Lower leg skin (tissue), 4 donors: Measurements from ENCODE around the gene LYSMD3. TPM values are rescaled to one million over a fixed set of nuclear protein-coding genes. Genes with fewer than 3 reads are reported as not detected.

Experiments
- DNase-seq, 2 donors: peaks; one replicate each; pipeline ENCODE4 v3.0.0-alpha.2; 2019; ENCODE audit warnings: low spot score in 2 of 2
- H3K4me3 ChIP-seq: fragments of 200-600 bp; sonication (generic); 2 replicates; pipeline ENCODE4 v1.5.1; 2017; ENCODE audit warnings: mild to moderate bottlenecking, low read depth; ENCODE audit not compliant: poor library complexity, severe bottlenecking
- CTCF ChIP-seq, 3 donors: fragments of 450-650 bp; IDR thresholded peaks; one replicate each; pipeline ENCODE4 v1.5.1; 2016; ENCODE audit warnings: antibody characterized with exemption in 3 of 3, mild to moderate bottlenecking in 3 of 3, moderate library complexity in 2 of 3
- POLR2A ChIP-seq, 2 donors: fragments of 450-650 bp; IDR thresholded peaks; one replicate each; pipeline ENCODE4 v1.6.1; 2016 to 2017; ENCODE audit warnings: antibody characterized with exemption in 2 of 2, mild to moderate bottlenecking in 1 of 2, moderate library complexity in 1 of 2
- WGBS, 2 donors: methylation state at CpG; one replicate each; pipeline ENCODE4 v1.1.5; 2018; 5-methylcytosine and 5-hydroxymethylcytosine counted together
- intact Hi-C: fragments of 100-400 bp; cut with DNase I; formaldehyde crosslinking; loops from one replicate; pipeline ENCODE4 v1.15.0; 2023; ENCODE audit warnings: low total_unique reads
- total RNA-seq, 4 donors: library from RNA; depleted of rRNA; stranded (reverse); fragments of >200 nt; gene quantifications; one replicate each; pipeline ENCODE4 v1.1.0, GENCODE V29; 2016

LYSMD3 gene
- total RNA-seq, 4 donors from 2014 or later, result 5.4 to 10.1 (median 7.4) TPM

- TF ChIP-seq POLR2A (IDR thresholded peaks at IDR 0.05) (no peak), CTCF (IDR thresholded peaks at IDR 0.05) (no peak)
- intact Hi-C loops, result no loop called here
- WGBS, 2 donors, result 85 to 89% methylated on average over 3 of the region's 3 CpGs
Measured at GRCh38 chr5:90514520-90514919, 14.9 kb downstream of the LYSMD3 start.

GRCh38 chr5:90510438-90510837 is 18.9 kb downstream of the LYSMD3 start:
- WGBS, 2 donors, result 95 to 96% methylated on average over 1 of the region's 1 CpG
- TF ChIP-seq CTCF (IDR thresholded peaks at IDR 0.05), result no peak
- no peak for TF ChIP-seq POLR2A (IDR thresholded peaks at IDR 0.05)
- intact Hi-C loops, result no loop called here
- DNase-seq, result no peak
- H3K4me3 ChIP-seq, result no peak overlapping the region

More at GRCh38 chr5:90514520-90514919, 14.9 kb downstream of the LYSMD3 start:
- DNase-seq, result no peak
- H3K4me3 ChIP-seq, result no peak overlapping the region

GRCh38 chr5:90506221-90506620 is 23.2 kb downstream of the LYSMD3 start:
- no peak for TF ChIP-seq CTCF (IDR thresholded peaks at IDR 0.05)
- no peak for TF ChIP-seq POLR2A (IDR thresholded peaks at IDR 0.05)
- no peak overlapping the region for H3K4me3 ChIP-seq
- intact Hi-C loops, result no loop called here
- no peak for DNase-seq

- H3K4me3 ChIP-seq, result no peak overlapping the region
- 81 to 85% methylated on average over 2 of the region's 2 CpGs for whole genome bisulfite sequencing, 2 donors
- DNase-seq, result no peak
- TF ChIP-seq CTCF (IDR thresholded peaks at IDR 0.05) (no peak), POLR2A (IDR thresholded peaks at IDR 0.05) (no peak)
- intact Hi-C loops, result no loop called here
Measured at GRCh38 chr5:90504743-90505142, 24.6 kb downstream of the LYSMD3 start.

GRCh38 chr5:90503596-90503995 is 25.8 kb downstream of the LYSMD3 start:
- TF ChIP-seq POLR2A (IDR thresholded peaks at IDR 0.05) (no peak), CTCF (IDR thresholded peaks at IDR 0.05) (no peak)
- no peak for DNase-seq
- H3K4me3 ChIP-seq, result no peak overlapping the region
- WGBS, 2 donors, result 51 to 59% methylated on average over 1 of the region's 1 CpG
- intact Hi-C loops, result no loop called here

- H3K4me3 ChIP-seq, result no peak overlapping the region
- WGBS, 2 donors, result 89 to 100% methylated on average over 1 of the region's 1 CpG
- intact Hi-C loops, result no loop called here
- no peak for DNase-seq
- TF ChIP-seq CTCF (IDR thresholded peaks at IDR 0.05) (no peak), POLR2A (IDR thresholded peaks at IDR 0.05) (no peak)
Measured at GRCh38 chr5:90495146-90495545, 34.2 kb downstream of the LYSMD3 start.
